ENCODE measurements around the gene IDUA.

The IDUA gene

DNA sequence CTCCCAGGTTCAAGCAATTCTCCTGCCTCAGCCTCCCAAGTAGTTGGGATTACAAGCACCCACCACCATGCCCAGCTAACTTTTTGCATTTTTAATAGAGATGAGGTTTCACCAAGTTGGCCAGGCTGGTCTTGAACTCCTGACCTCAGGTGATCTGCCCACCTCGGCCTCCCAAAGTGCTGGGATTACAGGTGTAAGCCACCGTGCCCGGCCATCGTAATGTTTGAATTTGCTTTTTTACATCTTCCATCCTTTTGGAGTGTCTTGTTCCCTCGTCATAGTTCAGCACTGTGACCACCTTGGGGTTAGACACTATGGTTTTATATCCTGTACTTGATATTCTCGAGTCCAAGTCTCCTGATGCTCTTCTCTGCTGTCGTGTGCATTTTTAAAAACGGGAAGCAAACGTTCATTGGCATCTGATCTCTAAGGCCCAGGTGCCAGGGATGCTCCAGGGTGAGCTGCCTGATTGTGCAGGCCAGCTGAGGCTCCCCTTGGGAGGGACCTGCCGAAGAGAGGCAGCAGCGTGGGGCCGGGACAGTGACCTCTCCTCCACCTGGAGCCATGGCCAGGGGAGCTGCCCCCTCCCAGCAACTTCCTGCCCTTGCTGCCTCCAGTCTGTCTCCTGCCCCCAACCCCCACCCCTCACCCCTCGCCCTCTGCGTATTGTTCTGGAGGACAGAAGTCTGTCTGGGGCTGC lies 30.2 kb upstream of the IDUA start:
- DNase-seq (ENCODE audit: low read depth): no peak

DNA sequence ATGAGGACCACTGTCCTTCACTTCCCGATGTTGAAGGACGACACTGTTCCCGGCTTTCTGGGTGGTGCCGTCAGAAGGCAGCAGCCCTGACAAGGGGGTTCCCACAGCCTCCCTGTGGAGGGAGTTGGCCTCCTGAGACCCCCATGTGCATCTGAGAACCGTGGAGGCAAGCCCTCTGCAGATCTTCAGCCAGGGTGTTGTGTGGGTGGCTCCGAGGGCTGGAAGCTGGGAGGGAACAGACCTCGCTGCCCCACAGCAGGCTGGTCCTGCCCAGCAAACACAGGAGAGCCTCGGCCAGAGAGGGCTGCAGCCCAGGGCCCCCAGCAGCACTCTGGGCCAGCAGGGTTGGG lies 29.6 kb upstream of the IDUA start:
- DNase-seq (ENCODE audit: low read depth): no peak

DNA sequence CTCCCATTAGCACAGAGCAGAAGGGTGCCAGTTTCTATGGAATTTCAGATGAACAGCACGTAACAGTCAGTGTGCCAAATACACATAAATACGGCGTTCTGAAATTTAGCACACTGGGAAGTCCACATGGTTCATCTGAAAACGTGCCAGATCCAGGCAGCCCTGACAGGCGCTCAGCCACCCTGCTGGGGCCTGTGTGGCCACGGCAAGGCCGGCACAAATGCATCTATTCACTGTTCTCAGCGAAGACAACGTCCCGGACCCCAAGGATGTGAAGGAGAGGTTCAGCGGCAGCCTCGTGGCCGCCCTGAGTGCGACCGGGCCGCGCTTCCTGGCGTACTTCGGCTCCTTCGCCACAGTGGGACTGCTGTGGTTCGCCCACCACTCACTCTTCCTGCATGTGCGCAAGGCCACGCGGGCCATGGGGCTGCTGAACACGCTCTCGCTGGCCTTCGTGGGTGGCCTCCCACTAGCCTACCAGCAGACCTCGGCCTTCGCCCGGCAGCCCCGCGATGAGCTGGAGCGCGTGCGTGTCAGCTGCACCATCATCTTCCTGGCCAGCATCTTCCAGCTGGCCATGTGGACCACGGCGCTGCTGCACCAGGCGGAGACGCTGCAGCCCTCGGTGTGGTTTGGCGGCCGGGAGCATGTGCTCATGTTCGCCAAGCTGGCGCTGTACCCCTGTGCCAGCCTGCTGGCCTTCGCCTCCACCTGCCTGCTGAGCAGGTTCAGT lies 29.1 kb upstream of the IDUA start:
- no peak for DNase-seq (ENCODE audit: low read depth)

DNA sequence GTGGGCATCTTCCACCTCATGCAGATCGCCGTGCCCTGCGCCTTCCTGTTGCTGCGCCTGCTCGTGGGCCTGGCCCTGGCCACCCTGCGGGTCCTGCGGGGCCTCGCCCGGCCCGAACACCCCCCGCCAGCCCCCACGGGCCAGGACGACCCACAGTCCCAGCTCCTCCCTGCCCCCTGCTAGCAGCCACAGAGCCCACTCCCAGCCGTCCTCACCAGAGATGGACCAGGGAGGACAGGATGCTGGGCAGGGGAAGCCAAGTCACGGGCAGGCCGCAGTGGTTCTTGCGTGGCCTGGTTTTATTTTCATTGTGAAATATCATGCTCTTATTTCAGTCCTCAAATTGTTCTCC lies 28.6 kb upstream of the IDUA start:
- DNase-seq (ENCODE audit: low read depth): no peak

DNA sequence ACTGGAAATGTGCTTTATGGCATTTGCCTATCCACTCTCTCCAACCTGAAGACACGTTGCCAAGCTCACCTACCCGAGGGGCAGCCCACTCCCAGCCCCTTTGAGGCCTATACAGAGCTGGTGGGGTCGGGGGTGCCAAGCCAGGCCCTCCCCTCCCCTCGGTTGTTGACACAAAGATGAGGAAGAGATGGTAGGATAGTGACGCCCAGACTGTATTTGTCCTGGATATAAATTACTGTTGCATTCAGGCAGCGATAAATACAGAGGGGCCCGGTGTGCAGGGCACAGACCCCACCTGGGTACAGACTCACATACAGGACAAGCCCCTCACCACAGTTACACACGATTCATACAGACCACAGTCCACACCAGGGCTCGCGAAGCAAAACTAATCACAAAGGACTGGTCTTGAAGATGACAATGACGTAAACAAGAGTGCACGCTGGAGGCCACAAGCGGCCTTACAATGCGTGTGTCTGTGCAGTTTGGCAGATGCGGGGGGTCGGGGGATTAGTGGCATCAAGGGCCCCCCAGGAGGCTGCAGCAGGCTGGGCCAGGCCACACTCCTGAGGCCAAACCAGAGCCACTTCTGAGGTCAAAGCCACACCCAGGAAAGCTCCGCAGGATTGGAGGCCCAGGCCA lies 28.0 kb upstream of the IDUA start:
- DNase-seq (ENCODE audit: low read depth): no peak

DNA sequence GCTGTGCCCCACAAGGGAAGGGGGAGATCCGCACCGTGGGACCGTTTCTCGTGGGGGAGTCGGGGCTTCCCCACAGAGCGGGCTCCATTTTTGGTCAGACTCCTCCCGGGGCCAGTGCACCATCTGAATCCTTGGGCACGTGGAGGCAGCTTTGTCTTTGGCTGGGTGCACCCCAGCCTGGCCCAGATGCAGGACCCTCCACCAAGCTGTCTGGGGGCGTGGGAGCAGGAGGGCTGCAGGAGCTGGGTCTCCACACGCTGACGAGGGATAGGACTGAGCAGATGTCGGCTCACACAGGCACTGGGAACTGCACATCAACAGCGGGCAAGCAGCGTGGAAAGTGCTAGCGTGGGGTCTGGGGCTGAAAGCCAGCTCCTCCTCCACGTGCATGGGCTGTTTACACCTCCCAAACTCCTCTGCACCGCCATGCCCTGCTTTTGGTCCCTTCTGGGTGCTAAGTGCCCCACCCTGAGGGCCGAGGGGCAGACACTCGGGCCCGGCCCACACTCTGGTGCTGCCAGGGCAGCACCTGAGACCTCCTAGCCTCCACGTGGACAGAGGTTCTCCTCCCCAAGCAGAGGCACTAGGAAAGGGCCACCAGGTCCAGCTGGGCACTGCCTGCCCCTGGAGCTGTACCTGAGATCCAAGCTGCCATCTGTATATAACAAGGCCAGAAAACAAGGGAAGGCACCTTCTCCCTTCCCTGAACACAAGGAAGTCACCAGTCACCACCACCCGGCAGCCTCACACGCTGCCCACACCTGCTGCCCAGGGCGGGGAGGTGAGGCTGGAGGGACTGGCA lies 27.3 kb upstream of the IDUA start:
- no peak for DNase-seq (ENCODE audit: low read depth)

DNA sequence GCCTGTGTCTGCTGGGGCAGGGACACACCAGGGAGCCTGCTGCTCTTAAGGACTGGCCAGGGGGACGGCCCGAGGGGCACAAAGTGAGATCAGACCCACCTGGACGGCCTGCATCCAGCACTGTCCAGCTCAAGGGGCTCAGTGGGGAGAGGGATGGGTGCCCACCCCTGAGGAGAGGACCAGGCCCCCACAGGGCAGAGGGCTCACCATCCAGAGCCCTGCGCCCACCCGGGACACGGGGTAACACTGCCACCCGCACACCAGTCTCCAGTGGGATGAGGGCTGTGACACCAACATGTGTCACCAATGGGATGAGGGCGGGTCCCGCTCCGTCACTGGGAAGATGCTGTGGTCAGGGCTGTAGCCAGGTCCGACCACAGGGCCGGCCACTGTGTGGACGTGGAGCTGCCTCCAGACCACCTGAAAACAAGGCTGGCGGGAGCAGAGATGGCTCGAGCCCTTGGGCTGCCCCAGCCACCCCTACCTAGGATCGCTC lies 26.7 kb upstream of the IDUA start:
- DNase-seq (ENCODE audit: low read depth): no peak

DNA sequence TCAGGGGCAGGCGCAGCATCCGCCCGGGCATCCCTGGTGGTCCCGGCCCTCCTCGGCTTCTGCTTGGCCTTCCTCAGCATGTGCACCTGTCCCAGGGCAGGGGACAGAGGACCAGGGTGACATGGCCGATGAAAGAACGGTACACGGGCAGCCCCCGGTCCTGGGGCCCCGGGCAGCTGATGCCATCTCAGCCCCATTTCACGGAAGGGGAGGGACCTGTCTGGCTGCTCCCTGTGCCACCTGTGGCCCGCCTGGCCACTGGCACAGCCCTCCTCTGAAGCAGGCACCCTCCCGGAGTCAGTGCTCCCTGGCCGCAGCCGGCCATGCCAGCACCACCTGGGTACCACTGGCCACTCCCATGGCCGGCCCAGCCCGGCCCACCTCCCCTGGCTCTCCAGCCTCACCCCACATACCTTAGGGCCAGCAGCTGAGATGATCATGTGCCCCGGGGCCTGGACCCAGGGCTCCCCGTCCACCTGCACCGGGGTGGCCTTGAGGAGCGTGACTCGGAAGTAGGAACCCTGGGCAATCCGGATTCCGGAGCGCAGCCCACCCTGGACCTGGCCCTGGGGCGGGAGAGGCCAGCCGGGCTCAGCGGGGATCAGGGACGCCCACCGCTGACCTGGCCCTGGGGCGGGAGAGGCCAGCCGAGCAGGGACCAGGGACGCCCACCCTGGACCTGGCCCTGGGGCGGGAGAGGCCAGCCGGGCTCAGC lies 26.1 kb upstream of the IDUA start:
- DNase-seq (ENCODE audit: low read depth): no peak

DNA sequence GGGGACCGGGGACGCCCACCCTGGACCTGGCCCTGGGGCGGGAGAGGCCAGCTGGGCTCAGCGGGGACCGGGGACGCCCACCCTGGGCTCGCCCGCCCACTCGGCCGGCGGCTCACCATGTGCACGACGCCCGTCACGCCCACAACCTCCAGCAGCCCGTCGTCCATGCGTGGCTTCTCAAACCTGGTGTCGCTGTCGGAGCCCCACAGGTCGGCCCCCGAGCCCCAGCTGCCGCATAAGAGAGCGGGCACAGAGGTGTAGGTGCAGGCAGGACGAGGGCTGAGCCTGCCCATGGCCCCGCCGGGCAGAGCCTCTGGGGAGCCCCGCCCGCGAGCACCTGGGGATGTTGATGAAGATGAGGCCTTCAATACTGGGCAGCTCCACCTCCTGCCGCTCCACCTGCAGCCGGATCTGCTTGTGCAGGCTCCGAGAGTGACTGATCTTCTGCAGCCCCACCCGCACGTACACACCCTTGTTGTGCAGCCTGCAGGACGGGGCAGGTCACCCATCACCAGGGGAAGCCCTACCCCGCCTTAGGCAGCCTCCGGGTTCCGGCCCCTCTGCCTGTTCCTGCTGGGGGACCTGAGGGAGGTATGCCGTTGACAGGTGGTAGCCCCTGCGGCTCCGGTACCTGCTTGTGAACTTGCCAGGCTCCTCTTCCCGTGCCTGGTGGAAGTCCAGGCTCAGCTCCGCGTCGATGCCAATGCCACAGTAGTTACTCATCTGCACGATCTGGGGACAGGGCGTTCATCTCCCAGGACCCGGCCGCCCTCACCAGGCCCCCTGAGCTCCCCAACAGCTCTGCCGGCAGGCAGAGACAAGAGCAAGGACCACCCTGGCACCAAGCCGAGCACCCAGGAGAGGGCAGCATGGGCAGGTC lies 25.3 kb upstream of the IDUA start:
- no peak for DNase-seq (ENCODE audit: low read depth)

DNA sequence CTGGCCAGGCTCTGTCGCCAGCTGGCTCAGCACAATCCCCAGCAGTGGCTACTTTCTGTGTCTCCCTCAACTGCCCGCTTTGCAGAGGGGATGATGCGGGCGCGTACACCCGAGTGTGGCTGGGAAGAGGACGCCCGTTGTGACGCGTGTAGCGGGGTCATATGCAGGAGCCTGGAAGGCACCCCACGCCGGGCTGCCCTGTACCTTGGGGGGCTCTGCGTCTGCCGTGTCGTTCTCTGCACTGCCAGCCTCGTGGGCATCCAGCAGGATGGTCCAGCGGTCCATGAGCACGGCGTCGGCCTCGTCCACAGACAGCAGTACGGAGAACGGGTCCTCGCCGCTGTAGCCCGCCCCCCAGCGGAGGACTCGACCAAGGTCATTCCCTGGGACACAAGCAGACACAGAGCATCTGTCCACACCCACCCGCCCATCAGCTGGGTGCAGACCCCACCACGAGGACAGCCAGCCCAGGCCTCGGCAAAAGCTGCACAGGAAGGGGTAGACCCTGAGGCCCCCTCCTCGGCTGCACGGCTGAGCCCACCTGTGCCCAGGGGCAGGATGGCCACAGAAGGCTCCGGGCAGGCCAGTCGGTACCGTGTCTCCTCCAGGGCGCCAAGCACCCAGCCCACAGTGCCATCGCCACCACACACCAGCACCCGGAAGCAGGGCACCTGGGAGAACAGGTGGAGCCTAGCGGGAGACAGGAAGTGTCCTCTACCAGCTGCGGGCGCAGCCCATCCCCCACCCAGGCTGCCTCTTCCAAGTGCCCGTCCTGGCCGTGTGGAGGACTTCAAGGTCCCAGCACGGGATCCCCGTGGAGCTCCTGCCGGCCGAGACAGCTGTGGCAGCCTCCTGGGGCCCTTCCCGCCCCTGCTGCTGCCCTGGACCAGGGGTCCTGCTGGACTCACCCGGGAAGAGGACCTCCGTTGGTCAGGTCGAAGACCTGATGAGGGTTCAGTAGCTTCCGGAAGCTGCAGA lies 24.3 kb upstream of the IDUA start:
- no peak for DNase-seq (ENCODE audit: low read depth)

DNA sequence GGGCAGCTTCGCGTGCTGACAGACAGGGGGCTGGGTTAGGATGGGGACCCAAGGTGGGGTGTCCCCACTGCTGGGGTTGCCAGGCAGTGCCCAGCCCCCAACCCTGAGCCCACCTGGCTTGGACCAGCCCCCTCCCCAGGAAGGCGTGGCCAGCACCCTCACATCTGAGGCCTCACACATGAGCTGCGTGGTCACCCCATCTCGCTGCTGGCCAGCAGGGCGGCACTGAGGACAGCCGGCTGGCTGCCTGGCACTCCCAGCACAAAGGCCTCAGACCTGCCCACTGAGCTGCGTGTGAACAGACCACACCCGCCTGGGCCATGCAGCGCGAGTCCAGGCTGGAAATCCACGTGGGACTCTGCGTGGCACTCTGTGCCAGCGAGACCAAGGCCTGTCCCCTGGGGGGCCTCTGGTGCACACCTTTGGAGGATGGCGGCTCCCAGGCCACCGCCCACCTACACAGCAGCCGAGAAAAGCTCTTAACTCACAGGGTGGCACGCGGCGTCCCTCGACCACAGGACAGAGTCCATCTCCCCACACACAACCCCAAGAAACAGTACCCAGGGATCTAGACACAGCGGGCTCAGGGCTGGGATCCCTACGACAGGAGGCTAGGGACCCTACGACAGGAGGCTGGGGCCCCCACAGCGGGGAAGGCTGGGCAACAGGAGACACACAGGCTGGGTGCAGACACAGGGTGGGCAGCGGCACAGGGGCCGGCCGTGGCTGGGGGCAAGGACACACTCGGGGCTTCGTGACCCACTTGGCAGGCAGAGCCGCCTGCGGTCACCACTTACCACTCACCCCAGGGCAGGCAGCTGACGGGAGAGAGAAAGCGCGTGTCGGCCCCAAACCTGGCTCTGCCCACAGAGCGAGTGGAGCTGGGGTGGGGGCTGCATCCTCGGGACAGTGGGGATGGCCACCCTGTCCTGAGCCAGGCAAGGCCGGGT lies 23.3 kb upstream of the IDUA start:
- DNase-seq (ENCODE audit: low read depth): no peak

DNA sequence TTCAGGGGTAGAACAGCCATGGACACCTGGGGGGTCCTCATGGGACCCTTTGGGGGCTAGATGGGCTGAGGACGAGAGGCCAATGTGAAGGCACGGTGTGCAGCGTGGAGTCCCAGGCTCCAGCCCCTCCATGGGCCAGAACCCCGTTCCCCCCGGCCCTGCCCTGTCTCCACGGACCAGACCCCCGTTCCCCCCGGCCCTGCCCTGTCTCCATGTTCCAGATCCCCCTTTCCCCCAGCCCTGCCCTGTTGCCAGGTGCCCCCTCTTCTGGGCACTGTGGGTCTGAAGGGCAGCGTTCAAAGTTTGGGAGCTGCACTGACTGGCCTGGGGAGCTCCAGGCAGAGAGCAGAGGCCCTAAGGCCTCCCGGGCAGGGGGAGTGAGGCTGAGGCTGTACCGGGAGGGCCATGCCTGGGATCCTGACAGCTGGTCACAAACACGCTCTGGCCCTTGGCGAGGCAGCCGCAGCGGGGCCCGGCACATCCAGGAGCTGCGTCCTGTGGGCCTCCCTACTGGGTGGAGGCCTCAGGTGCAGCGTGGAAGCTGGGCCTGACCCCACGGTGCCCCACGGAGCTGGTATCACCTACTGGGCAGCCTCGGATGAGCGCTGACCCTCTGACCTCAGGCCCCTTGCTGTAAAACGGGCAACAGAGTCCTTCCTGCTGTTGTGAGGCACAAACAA lies 22.4 kb upstream of the IDUA start:
- no peak for DNase-seq (ENCODE audit: low read depth)

DNA sequence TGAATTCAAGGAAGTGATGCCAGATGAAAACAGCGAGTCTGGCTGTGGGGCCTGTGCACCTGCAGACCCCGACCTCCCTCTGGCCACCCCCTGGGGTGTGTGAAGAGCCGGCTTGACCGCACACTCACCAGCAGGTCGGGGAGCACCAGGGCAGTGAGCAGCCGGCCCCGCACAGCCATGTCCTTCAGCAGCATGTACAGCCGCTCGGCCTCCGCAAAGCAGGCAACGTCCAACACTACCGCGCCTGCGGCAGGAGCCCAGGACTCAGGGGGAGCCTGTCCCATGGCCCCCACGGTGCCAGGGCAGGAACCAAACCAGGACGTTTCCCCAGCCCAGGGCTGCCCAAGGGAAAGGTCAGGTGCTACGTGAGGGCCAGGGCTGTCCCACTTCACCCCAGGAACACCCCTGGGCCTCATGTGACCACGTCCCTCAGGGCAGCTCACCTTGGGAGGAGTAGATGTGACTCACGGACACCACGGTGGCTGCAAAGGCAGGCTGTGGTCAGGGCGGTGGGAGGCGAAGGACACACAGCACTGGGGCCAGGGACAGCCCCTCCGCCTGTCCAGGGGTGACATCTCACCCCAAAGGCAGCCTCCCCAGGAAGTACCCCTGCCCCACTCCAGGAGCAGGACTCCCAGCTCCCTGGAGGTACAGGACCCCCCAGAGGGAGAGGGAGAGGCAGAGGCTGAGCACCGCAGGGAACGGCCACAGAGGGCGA lies 21.6 kb upstream of the IDUA start:
- DNase-seq (ENCODE audit: low read depth): no peak

DNA sequence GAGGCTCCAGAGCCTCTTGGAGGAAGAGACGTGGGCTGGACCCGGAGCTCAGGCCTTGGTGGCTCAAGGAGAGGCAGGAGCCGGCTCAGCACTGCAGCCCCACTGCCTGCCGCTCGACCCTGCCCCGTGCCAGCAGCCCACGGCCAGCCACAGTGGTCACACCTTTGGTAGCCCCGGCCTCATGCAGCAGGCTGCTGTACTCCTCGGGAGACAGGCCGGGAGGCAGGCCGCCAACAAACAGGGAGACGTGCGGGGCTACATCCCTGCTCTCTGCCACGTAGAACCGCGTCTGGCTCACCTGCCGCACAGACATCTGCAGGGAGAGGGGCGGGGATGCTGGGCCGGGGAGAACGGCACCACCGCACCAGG lies 21.1 kb upstream of the IDUA start:
- DNase-seq (ENCODE audit: low read depth): no peak

DNA sequence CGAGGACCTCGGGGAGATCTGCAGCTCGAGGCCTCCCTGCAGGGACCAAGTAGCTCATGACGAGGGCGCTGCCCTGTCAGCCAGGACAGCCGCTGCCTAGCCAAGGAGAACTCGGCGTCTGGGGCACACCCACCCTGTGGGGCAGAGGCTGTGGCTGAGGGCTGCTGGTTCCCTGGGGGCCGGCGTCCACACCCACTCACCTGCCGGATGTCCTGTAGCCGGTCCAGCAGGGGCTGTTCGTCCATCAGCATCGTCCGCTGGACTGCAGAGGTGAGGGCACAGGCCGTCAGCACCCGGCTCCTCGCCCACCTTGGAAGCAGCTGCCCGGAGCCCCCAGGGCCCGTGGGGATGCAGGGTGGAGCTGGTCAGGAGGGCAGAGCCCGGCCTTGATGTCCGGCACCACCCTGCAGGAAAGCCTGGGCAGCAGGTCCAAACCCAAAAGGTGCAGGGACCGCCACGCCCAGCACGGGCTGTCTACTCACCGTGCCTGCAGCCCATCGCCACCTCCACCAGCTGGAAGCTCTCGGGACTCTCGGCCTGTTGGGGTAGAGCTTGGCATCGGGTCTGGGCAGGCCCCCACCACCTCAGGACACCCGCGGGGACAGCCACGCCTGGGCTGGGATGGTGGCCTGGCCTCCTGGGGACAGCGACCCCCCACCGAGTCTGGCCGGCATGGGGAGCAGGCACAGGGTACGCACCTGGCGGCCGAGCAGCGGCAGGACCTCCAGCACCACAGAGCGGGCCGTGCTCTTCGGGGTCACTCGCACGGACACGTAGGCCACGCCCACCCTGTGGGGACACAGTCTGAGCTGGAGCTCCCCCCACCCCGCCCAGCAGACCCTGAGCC lies 20.4 kb upstream of the IDUA start:
- no peak for DNase-seq (ENCODE audit: low read depth)
